COR-L47 (cell line): Measurements from ENCODE around the gene C13orf46.
"Not testable (repeated sequence)": the region's sequence is repeated elsewhere in the genome, so short reads cannot be mapped to it uniquely, and the experiment has no call there.

Experiments used
- DNase-seq: peaks from one replicate; lab custom pipeline; 2025; lab: John Stamatoyannopoulos, UW

Gene C13orf46

GRCh38 chr13:113923376-113924063, 50.4 kb downstream of the C13orf46 start:
- DNase-seq: no peak

- DNase-seq: no peak
These were observed 51.3 kb downstream of the C13orf46 start for GRCh38 chr13:113922412-113923118.

GRCh38 chr13:113921763-113922162, 52.1 kb downstream of the C13orf46 start:
- DNase-seq: no peak

- DNase-seq: no peak
These were observed 53.1 kb downstream of the C13orf46 start for GRCh38 chr13:113920606-113921286.

- no peak for DNase-seq
These were observed 53.9 kb downstream of the C13orf46 start for GRCh38 chr13:113919761-113920559.

GRCh38 chr13:113918981-113919701, 54.7 kb downstream of the C13orf46 start:
- no peak for DNase-seq

- DNase-seq: no peak
These were observed 55.3 kb downstream of the C13orf46 start for GRCh38 chr13:113918580-113918979.

GRCh38 chr13:113917594-113918371, 56.1 kb downstream of the C13orf46 start:
- DNase-seq: no peak

GRCh38 chr13:113917096-113917495, 56.8 kb downstream of the C13orf46 start:
- no peak for DNase-seq

GRCh38 chr13:113916330-113916815, 57.5 kb downstream of the C13orf46 start:
- no peak for DNase-seq

- no peak for DNase-seq
These were observed 58.0 kb downstream of the C13orf46 start for GRCh38 chr13:113915786-113916329.

GRCh38 chr13:113915012-113915763, 58.7 kb downstream of the C13orf46 start:
- DNase-seq: no peak

- no peak for DNase-seq
These were observed 59.4 kb downstream of the C13orf46 start for GRCh38 chr13:113914333-113915011.

- not testable (repeated sequence) for DNase-seq
These were observed 60.0 kb downstream of the C13orf46 start for GRCh38 chr13:113913838-113914237.

- not testable (repeated sequence) for DNase-seq
These were observed 60.5 kb downstream of the C13orf46 start for GRCh38 chr13:113913408-113913807.

GRCh38 chr13:113912596-113912995, 61.3 kb downstream of the C13orf46 start:
- no peak for DNase-seq

GRCh38 chr13:113907635-113908617, 66.0 kb downstream of the C13orf46 start:
- DNase-seq: peak; percentile 17

GRCh38 chr13:113906571-113906970, 67.3 kb downstream of the C13orf46 start:
- DNase-seq: no peak
